Activated naive CD8-positive, alpha-beta T cell (primary cell): ENCODE measurements around the gene EIF2S3B.

Experiments used
- H3K27ac Mint-ChIP-seq: one replicate; pipeline ENCODE4 v1.8.0; 2021; ENCODE audit warnings: mixed read lengths
- H3K27me3 Mint-ChIP-seq: one replicate; pipeline ENCODE4 v1.8.0; 2021; ENCODE audit warnings: mixed read lengths
- H3K36me3 Mint-ChIP-seq: one replicate; pipeline ENCODE4 v1.8.0; 2021; ENCODE audit warnings: mixed read lengths
- H3K4me1 Mint-ChIP-seq: one replicate; pipeline ENCODE4 v1.8.0; 2021; ENCODE audit warnings: low read depth, mixed read lengths
- H3K4me3 Mint-ChIP-seq: one replicate; pipeline ENCODE4 v1.8.0; 2021; ENCODE audit warnings: mild to moderate bottlenecking, mixed read lengths
- H3K9me3 Mint-ChIP-seq: one replicate; pipeline ENCODE4 v1.8.0; 2021; ENCODE audit warnings: low read depth, mixed read lengths

EIF2S3B gene

GRCh38 chr12:10528174-10528953 is 22.7 kb downstream of the EIF2S3B start:
- peaks cover 18% of the 10 kb centered on the region for H3K4me1 Mint-ChIP-seq
- no peaks in the 10 kb centered on the region for H3K27me3 Mint-ChIP-seq
- peaks cover 10% of the 10 kb centered on the region for H3K36me3 Mint-ChIP-seq
- peaks cover 11% of the 10 kb centered on the region for H3K9me3 Mint-ChIP-seq
- no peak overlapping the region for H3K27ac Mint-ChIP-seq
- no peak overlapping the region for H3K4me3 Mint-ChIP-seq

- H3K36me3 Mint-ChIP-seq: peaks cover 9% of the 10 kb centered on the region
- no peak overlapping the region for H3K4me3 Mint-ChIP-seq
- H3K9me3 Mint-ChIP-seq: peaks cover 12% of the 10 kb centered on the region
- H3K4me1 Mint-ChIP-seq: peaks cover 17% of the 10 kb centered on the region
- H3K27ac Mint-ChIP-seq: no peak overlapping the region
- H3K27me3 Mint-ChIP-seq: no peaks in the 10 kb centered on the region
These were observed 23.9 kb downstream of the EIF2S3B start for GRCh38 chr12:10529603-10530002.

GRCh38 chr12:10537721-10538120 is 32.0 kb downstream of the EIF2S3B start:
- Mint-ChIP-seq H3K9me3 (peaks cover 20% of the 10 kb centered on the region), H3K4me1 (peaks cover 48% of the 10 kb centered on the region), H3K27ac (no peak overlapping the region), H3K27me3 (no peaks in the 10 kb centered on the region), H3K4me3 (no peak overlapping the region), H3K36me3 (peaks cover 17% of the 10 kb centered on the region)

DNA sequence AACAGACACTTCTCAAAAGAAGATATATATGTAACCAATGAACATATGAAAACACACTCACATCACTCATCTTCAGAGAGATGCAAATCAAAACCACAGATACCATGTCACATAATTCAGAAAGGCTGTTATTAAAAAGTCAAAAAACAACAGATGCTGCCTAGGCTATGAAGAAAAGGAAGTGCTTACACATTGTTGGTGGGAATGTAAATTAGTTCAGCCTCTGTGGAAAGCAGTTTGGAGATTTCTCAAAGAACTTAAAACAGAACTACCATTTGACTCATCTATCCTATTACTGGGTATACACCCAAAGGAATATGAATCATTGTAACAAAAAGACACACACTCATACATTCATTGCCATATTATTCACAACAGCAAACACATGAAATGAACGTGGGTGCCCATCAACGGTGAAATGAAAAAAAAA is 35.1 kb downstream of the EIF2S3B start:
- Mint-ChIP-seq H3K4me3 (peak overlapping the region; percentile 58), H3K9me3 (peaks cover 6% of the 10 kb centered on the region), H3K4me1 (peaks cover 61% of the 10 kb centered on the region), H3K36me3 (peaks cover 13% of the 10 kb centered on the region), H3K27me3 (no peaks in the 10 kb centered on the region), H3K27ac (peak overlapping the region; percentile 95)

GRCh38 chr12:10543499-10543898 is 37.8 kb downstream of the EIF2S3B start:
- Mint-ChIP-seq H3K27ac (no peak overlapping the region), H3K9me3 (peaks cover 4% of the 10 kb centered on the region), H3K4me3 (no peak overlapping the region), H3K4me1 (peaks cover 64% of the 10 kb centered on the region), H3K36me3 (peaks cover 7% of the 10 kb centered on the region), H3K27me3 (no peaks in the 10 kb centered on the region)

- peaks cover 51% of the 10 kb centered on the region for H3K4me1 Mint-ChIP-seq
- peaks cover 19% of the 10 kb centered on the region for H3K9me3 Mint-ChIP-seq
- H3K36me3 Mint-ChIP-seq: peaks cover 12% of the 10 kb centered on the region
- no peak overlapping the region for H3K27ac Mint-ChIP-seq
- H3K4me3 Mint-ChIP-seq: no peak overlapping the region
- H3K27me3 Mint-ChIP-seq: no peaks in the 10 kb centered on the region
These were observed 45.7 kb downstream of the EIF2S3B start for GRCh38 chr12:10551375-10551774.

GRCh38 chr12:10553148-10553547 is 47.5 kb downstream of the EIF2S3B start:
- peaks cover 54% of the 10 kb centered on the region for H3K4me1 Mint-ChIP-seq
- peaks cover 16% of the 10 kb centered on the region for H3K36me3 Mint-ChIP-seq
- peak overlapping the region; percentile 100 for H3K27ac Mint-ChIP-seq
- H3K4me3 Mint-ChIP-seq: peak overlapping the region; percentile 92
- peaks cover 15% of the 10 kb centered on the region for H3K9me3 Mint-ChIP-seq
- no peaks in the 10 kb centered on the region for H3K27me3 Mint-ChIP-seq

DNA sequence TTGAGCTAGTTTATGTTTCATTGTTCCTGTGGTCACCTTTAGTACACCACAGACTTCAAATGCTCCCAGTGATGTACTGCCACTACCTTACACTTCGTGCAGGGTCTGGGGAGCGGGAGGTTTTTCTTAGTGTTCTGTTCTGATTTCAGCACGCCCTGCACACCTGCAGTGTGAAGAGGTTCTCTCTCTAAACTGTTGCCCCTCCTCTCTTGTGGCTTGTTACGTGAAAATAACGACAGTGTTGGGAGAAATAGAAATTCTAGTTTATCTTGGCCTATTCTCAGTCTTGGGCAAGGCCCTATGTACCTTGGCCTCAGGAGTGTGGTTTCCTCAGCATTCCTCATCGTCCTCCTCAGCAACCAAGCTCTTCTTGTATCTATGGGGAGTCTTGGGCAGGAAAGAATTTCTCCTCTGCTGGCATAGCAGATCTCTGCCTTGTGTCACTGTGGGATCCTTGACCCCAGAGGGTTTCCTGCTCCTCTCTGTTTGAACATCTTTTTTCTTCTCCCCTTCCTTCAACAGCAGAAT is 48.6 kb downstream of the EIF2S3B start:
- peak overlapping the region; percentile 100 for H3K27ac Mint-ChIP-seq

DNA sequence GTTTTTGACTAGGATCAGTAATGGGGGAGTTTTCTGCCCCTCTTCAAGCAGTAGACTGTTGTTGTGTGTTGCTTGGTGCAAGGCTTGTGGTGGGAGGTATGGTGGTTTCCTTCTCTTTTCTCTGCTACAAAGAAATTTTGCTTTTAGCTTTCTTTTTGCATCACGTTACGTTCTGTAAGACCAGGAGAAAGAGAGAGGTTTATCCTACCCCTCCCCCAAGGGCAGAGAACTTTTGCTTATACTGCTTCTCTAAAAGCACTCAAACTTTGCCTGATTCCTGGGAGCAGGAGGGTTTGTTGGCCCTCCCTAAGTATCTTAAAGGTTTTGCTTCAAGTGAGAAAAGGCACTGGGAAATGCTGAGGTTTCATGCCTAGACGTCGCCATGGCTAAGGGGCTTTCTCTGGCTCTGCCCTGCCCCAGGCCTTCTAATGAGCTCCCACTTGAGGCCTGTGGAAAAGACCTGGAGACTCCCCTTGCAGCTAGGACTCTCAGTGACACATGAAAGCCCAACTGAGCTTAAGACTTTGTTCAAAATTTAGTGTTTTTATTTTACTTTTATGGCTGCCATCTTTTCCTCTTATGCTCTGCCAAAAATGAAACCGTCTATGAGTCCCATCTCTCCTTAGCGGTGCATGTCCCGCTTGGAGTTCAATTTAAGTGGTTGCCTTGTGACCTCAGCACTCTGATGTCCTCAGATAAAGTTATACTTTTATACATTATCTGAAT is 49.2 kb downstream of the EIF2S3B start:
- Mint-ChIP-seq H3K4me1 (peaks cover 63% of the 10 kb centered on the region), H3K27me3 (no peaks in the 10 kb centered on the region), H3K36me3 (peaks cover 19% of the 10 kb centered on the region), H3K4me3 (peak overlapping the region; percentile 92), H3K27ac (peak overlapping the region; percentile 100), H3K9me3 (peaks cover 13% of the 10 kb centered on the region)

More for the DNA sequence above, 48.6 kb downstream of the EIF2S3B start:
- Mint-ChIP-seq H3K27me3 (no peaks in the 10 kb centered on the region), H3K4me1 (peaks cover 62% of the 10 kb centered on the region), H3K9me3 (peaks cover 15% of the 10 kb centered on the region), H3K36me3 (peaks cover 20% of the 10 kb centered on the region), H3K4me3 (peak overlapping the region; percentile 92)

DNA sequence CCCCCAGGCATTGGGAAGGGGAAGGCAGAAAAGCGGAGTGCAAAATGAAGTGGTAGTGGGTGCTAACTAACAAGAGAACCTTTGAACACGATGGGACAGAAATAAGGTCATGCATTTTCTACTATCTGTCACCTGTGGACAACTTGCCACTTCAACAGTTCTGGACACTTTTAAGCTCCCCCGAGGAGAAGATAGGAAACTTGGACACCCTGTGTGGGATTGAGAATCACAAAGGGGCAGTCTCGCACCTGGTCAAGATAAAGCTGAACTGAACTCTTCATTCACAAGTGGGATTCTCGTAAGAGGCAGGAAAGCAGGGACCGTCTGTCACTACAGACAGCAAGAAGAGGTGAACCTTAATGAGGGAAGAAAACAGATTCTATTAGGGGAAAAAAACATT is 51.6 kb downstream of the EIF2S3B start:
- Mint-ChIP-seq H3K4me3 (peak overlapping the region; percentile 91), H3K4me1 (peaks cover 78% of the 10 kb centered on the region), H3K27me3 (no peaks in the 10 kb centered on the region), H3K27ac (peak overlapping the region; percentile 98), H3K9me3 (peaks cover 7% of the 10 kb centered on the region), H3K36me3 (peaks cover 17% of the 10 kb centered on the region)

GRCh38 chr12:10557766-10558165 is 52.1 kb downstream of the EIF2S3B start:
- peaks cover 14% of the 10 kb centered on the region for H3K36me3 Mint-ChIP-seq

More at GRCh38 chr12:10557766-10558165, 52.1 kb downstream of the EIF2S3B start:
- peak overlapping the region; percentile 91 for H3K4me3 Mint-ChIP-seq
- H3K9me3 Mint-ChIP-seq: peaks cover 2% of the 10 kb centered on the region
- H3K27ac Mint-ChIP-seq: peak overlapping the region; percentile 98
- no peaks in the 10 kb centered on the region for H3K27me3 Mint-ChIP-seq
- H3K4me1 Mint-ChIP-seq: peaks cover 78% of the 10 kb centered on the region
